GM18867 (cell line): ENCODE data around the gene TMEM178A.
"Not testable (repeated sequence)": the region's sequence is repeated elsewhere in the genome, so short reads cannot be mapped to it uniquely, and the experiment has no call there.

ENCODE experiments used
- ATAC-seq: cut with Tn5 transposase; IDR thresholded peaks from one replicate; pipeline ENCODE4 v1.9.1; 2021; ENCODE audit warnings: mild to moderate bottlenecking, moderate library complexity; ENCODE audit not compliant: unreplicated experiment

The TMEM178A gene

GRCh38 chr2:39647104-39647765 is 18.5 kb upstream of the TMEM178A start:
- no peak for ATAC-seq

- ATAC-seq: no peak
These were observed 17.1 kb upstream of the TMEM178A start for GRCh38 chr2:39648580-39648979.

GRCh38 chr2:39649511-39649910 is 16.2 kb upstream of the TMEM178A start:
- ATAC-seq: no peak

GRCh38 chr2:39650468-39650867 is 15.2 kb upstream of the TMEM178A start:
- no peak for ATAC-seq

- ATAC-seq: not testable (repeated sequence)
These were observed 9.5 kb upstream of the TMEM178A start for GRCh38 chr2:39656215-39656614.

GRCh38 chr2:39657287-39657937 is 8.3 kb upstream of the TMEM178A start:
- no peak for ATAC-seq

- ATAC-seq: no peak
These were observed 7.3 kb upstream of the TMEM178A start for GRCh38 chr2:39658371-39658770.

- ATAC-seq: no peak
These were observed 5.7 kb upstream of the TMEM178A start for GRCh38 chr2:39659765-39660611.

- no peak for ATAC-seq
These were observed 5.0 kb upstream of the TMEM178A start for GRCh38 chr2:39660612-39661236.

GRCh38 chr2:39661826-39662225 is 3.9 kb upstream of the TMEM178A start:
- ATAC-seq: no peak

- no peak for ATAC-seq
These were observed 2.4 kb upstream of the TMEM178A start for GRCh38 chr2:39663187-39663930.

GRCh38 chr2:39664232-39664887 is 1.4 kb upstream of the TMEM178A start:
- no peak for ATAC-seq

- no peak for ATAC-seq
These were observed 677 bp upstream of the TMEM178A start for GRCh38 chr2:39664888-39665591.

- no peak for ATAC-seq
These were observed 879 bp downstream of the TMEM178A start for GRCh38 chr2:39666491-39667101.

GRCh38 chr2:39667104-39667885 is 1.6 kb downstream of the TMEM178A start:
- no peak for ATAC-seq

GRCh38 chr2:39667886-39668276 is 2.2 kb downstream of the TMEM178A start:
- no peak for ATAC-seq

- ATAC-seq: no peak
These were observed 2.9 kb downstream of the TMEM178A start for GRCh38 chr2:39668576-39669080.

GRCh38 chr2:39671604-39672003 is 5.9 kb downstream of the TMEM178A start:
- no peak for ATAC-seq
